HEK293T (cell line): ENCODE results near the gene GRPR.

Experiments
- BHLHE40 ChIP-seq: fragments of 450-650 bp; IDR thresholded peaks from 2 replicates; pipeline ENCODE4 v1.6.1; 2016; ENCODE audit warnings: mild to moderate bottlenecking, moderate library complexity, borderline replicate concordance
- FOXA1 ChIP-seq: fragments of 450-650 bp; IDR thresholded peaks from 2 replicates; pipeline ENCODE4 v1.6.1; 2016; ENCODE audit warnings: mild to moderate bottlenecking
- NFRKB ChIP-seq: fragments of 450-650 bp; IDR thresholded peaks from 2 replicates; pipeline ENCODE4 v1.6.1; 2016; ENCODE audit warnings: mild to moderate bottlenecking, moderate library complexity
- PKNOX1 ChIP-seq: fragments of 450-650 bp; IDR thresholded peaks from 2 replicates; pipeline ENCODE4 v1.6.1; 2016
- SP1 ChIP-seq: fragments of 450-650 bp; IDR thresholded peaks from 2 replicates; pipeline ENCODE4 v1.6.1; 2017
- SUZ12 ChIP-seq: fragments of 450-650 bp; IDR thresholded peaks from 2 replicates; pipeline ENCODE4 v1.6.1; 2016; ENCODE audit warnings: mild to moderate bottlenecking
- ZNF384 ChIP-seq: fragments of 450-650 bp; IDR thresholded peaks from 2 replicates; pipeline ENCODE4 v1.6.1; 2016

- TF ChIP-seq BHLHE40 (no peak), ZNF384 (no peak), FOXA1 (no peak), NFRKB (no peak), SUZ12 (no peak), SP1 (no peak), PKNOX1 (no peak)
Observed at GRCh38 chrX:16103625-16104024, 19.7 kb upstream of the GRPR start.
